NCI-H1105 treated with DMSO at 0.1 percent for 48 hours (cell line): ENCODE data around the gene SEC61A1.

Experiments
- DNase-seq: peaks from one replicate; lab custom pipeline; 2025; lab: John Stamatoyannopoulos, UW

The SEC61A1 gene

GRCh38 chr3:128078322-128078721, 26.1 kb downstream of the SEC61A1 start:
- DNase-seq: no peak

GRCh38 chr3:128078875-128079274, 26.6 kb downstream of the SEC61A1 start:
- no peak for DNase-seq

DNA sequence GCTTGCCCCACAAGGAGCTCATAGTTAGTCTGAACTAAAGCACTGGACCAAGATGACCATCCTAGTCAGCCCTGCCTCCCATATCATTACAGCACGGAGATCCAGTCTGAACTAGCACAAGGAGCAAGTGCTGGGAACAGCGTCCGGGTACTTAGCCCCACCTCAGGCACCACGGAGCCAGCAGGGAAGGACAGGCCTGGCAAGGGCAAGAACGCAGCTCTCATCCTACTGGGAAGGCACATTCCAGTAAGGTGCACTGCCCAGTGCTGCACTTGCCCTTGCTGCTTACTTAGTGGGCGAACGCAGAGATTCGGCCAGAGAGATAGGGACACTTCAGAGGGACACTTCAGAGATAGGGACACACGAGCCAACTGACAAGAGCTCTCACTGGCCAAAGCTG, 27.6 kb downstream of the SEC61A1 start:
- DNase-seq: no peak

GRCh38 chr3:128080323-128081080, 28.3 kb downstream of the SEC61A1 start:
- DNase-seq: no peak

DNA sequence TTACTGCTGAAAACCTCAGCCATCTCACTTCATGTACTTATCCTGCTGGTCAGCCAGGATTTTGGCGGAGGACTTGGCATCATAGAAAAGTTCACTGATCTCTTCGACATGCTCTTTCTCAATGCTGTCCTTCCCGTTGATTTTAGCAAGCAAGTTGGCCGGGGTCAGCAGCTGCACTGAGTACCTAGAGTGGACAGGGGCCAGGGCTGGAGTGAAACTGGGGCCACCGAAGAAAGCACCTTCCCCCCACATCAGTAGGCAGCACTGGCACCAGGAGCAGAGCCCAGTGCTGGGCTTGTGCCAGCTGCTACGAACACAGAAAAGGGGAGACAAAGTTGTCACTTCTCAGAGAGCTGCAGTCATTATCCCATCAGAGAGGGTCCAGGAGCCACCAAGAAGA, 29.0 kb downstream of the SEC61A1 start:
- DNase-seq: no peak

GRCh38 chr3:128081846-128082245, 29.6 kb downstream of the SEC61A1 start:
- no peak for DNase-seq

- DNase-seq: no peak
Measured at GRCh38 chr3:128082546-128082945, 30.3 kb downstream of the SEC61A1 start.

GRCh38 chr3:128083396-128083795, 31.2 kb downstream of the SEC61A1 start:
- no peak for DNase-seq

GRCh38 chr3:128083980-128084674, 31.9 kb downstream of the SEC61A1 start:
- no peak for DNase-seq

DNA sequence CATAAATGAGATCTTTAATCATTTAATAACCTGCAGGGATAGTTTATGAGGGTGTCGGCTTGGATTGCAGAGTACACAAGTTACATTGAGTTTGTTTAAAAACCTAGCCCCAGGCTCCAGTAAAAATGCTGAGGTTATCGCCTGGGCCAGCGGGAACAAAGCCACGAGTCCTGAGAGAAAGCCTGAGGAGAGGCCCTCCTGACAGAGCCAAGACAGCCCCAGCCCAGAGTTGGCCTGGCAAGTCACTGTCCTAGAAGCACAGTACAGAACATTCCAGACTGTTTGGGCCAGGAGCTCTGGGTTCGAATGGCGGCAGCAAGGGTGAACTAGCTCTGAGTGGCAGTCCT, 32.4 kb downstream of the SEC61A1 start:
- DNase-seq: no peak

DNA sequence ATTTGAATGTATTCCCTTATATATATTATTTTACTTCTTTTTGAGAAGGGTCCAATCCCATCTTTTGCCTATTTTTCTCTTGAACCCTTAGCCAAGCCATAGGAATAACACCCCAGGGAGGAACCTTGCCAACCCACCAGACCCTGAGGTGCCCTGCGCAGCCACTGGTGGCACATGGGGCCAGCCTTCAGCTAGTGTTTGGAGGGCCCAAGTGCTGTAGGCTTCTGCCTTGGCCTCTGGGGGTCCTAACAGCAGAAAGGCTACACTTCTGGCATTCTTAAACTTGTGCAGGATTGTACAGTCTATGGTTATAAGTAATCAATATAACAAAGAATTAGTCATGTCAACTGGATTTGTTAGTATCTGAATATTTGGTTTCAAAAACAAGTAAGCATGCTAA, 36.9 kb downstream of the SEC61A1 start:
- DNase-seq: no peak

GRCh38 chr3:128091586-128091985, 39.3 kb downstream of the SEC61A1 start:
- DNase-seq: no peak

DNA sequence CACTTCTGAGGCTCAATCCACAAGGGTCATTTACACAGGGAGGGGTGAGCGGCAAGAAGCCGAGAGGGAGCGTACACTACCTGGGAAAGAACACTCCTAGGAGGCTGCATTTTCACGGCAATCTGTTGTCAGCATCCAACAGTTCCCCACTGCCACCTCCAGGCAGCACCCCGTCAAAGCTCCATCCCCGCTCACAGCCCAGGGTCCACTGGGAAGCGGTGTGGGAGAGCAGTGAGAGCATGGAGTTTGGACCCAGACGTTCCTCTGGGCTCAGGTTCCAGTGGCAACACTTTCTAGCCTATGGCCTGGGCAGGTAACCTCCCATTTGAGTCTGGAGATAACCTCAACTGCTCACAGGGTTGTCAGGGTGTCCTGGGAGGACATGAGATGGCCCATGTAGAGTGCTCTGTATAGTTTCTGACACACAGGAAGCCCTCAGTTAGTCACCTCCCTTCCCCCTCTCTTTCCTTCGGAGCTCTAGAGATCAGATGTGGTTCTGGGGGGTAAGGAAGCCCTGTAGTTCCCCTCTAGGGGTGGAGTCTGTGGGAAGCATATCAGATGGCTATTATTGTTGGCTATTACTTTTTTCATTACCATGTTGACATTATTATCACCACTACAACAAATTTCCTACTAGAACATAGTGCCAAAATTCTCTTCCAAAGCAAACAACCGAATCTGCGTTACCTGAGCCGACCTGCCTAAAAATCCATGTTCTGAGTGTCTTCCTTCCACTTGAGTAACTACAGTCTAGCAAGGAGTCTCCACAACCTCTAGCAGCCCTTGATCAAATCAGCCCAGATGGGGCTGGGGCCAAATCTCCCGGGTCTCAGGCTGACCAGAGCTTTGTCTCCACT, 42.3 kb downstream of the SEC61A1 start:
- DNase-seq: no peak

DNA sequence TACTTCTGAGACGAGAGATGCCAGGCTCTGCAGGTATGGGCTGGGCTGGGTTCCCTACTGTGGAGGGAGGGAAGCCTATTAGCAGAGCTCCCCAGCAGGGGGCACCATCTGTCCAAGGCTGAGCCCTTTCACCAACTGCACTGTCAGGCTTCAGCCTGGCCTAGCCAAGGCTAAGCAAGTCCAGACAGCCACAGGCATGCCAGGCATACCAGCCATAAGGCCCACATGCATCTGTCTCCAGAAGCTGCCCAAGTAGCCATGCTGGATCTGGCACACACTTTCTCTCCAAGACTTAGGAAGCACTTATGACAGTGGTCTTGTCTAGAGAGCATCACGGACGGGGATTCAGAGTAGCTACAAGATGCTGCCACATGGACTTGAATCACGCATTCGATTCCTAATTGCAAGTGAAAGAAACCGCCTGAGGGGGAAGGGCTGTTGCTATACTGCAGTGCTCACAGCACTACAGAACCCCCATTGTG, 43.0 kb downstream of the SEC61A1 start:
- DNase-seq: peak; percentile 89

DNA sequence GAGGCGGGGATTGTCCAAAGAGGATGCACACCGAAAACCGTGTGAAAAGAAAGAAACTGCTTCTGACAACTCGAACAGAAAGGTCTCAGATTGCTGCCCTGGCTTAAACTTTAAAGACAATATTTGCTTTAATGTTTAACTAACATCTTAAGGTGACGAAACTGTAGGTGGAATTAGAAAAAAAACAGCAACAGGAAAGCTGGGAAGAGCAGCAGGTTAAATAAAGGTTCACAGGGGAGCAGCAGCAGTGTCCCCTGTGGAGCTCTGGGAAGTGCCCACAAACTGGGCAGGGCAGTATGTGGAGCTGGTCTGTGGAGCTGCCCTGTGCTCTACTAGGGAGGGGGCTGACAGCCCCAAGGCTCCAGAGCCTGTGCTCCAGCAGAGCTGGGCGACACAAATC, 46.0 kb downstream of the SEC61A1 start:
- no peak for DNase-seq

DNA sequence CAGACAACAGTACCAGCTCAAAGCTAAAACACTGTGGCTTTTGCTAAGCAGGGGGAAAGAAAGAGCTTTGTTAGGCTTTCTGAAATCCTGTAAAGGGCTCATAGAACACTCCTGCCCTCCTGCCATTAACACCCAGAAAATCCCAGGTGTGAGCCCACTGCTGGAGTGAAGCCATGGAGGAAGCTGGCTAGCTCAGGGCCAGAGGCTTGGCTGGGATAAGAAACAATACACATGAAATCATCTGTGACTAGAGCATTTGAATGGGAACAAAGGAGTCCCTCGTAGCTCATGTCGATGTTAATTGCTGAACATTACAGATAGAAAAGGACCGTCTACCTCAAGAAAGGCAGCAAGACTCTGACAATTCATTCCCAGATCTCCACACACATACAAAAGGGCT, 47.9 kb downstream of the SEC61A1 start:
- no peak for DNase-seq

- DNase-seq: no peak
Measured at GRCh38 chr3:128100638-128101037, 48.4 kb downstream of the SEC61A1 start.

GRCh38 chr3:128103136-128103676, 51.0 kb downstream of the SEC61A1 start:
- no peak for DNase-seq

- no peak for DNase-seq
Measured at GRCh38 chr3:128107834-128108233, 55.6 kb downstream of the SEC61A1 start.

DNA sequence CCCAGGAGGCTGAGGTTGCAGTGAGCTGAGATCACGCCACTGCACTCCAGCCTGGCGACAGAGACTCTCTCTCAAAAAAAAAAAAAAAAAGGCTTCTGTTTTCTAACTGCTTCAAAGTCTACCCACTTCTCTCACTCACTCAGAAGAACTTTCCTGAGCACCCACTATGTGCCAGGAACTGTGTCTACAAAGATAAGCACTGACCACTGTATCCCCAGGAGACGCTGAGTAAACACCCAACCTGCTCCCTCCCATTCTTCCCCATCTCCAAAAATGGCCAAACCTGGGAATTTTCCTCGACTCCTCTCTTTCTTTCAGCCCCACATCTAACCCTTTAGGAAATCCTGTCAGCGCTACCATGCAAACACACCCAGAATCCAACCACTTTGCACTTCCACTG, 58.9 kb downstream of the SEC61A1 start:
- no peak for DNase-seq

GRCh38 chr3:128112357-128112968, 60.2 kb downstream of the SEC61A1 start:
- peak; percentile 5 for DNase-seq
